Body of pancreas (tissue), 4 donors: ENCODE measurements around the gene SPRN. TPM values are rescaled to one million over a fixed set of nuclear protein-coding genes. Genes with fewer than 3 reads are reported as not detected.

ENCODE experiments used
- ATAC-seq: fragments of 150-250 bp; one replicate; pipeline ENCODE4 v1.9.1; 2016
- DNase-seq, 4 donors: peaks; one replicate each; pipeline ENCODE4 v3.0.0-alpha.2; 2019
- H3K27ac ChIP-seq, 4 donors: fragments of 200-600 bp; sonication (generic); 1 replicate in 3 of 4; 2 replicates in 1 of 4; pipeline versions ENCODE4 v1.5.1 to v1.6.1; 2016 to 2019; ENCODE audit warnings: mild to moderate bottlenecking in 1 of 4, mixed read lengths in 1 of 4, moderate library complexity in 1 of 4
- H3K27me3 ChIP-seq, 2 donors: fragments of 200-600 bp; sonication (generic); one replicate each; pipeline ENCODE4 v1.6.0; 2016; ENCODE audit warnings: mild to moderate bottlenecking in 1 of 2
- H3K36me3 ChIP-seq, 2 donors: fragments of 200-600 bp; sonication (generic); replicated peaks in 1 of 2; 2 replicates each; pipeline ENCODE4 v1.5.1; 2016; ENCODE audit warnings: low read depth in 2 of 2; ENCODE audit not compliant: insufficient read depth in 1 of 2
- H3K4me1 ChIP-seq: fragments of 200-600 bp; sonication (generic); one replicate; pipeline ENCODE4 v1.6.0; 2016
- H3K4me3 ChIP-seq, 2 donors: fragments of 200-600 bp; sonication (generic); 1 replicate in 1 of 2; 2 replicates in 1 of 2; pipeline ENCODE4 v1.5.1; 2016 to 2019
- H3K9me3 ChIP-seq, 3 donors: fragments of 200-600 bp; sonication (generic); 1 replicate in 2 of 3; 2 replicates in 1 of 3; pipeline ENCODE4 v1.5.1; 2016
- POLR2A ChIP-seq, 3 donors: fragments of 450-650 bp; IDR thresholded peaks; one replicate each; pipeline ENCODE4 v1.6.1; 2016; ENCODE audit warnings: antibody characterized with exemption in 3 of 3, mild to moderate bottlenecking in 2 of 3
- WGBS, 2 donors: methylation state at CpG; one replicate each; pipeline ENCODE4 v1.1.5; 2017; 5-methylcytosine and 5-hydroxymethylcytosine counted together
- intact Hi-C: fragments of 100-400 bp; cut with DNase I; formaldehyde crosslinking; loops from one replicate; pipeline ENCODE4 v1.15.1; 2023
- total RNA-seq, 2 donors: library from RNA; depleted of rRNA; stranded (reverse); fragments of >200 nt; gene quantifications; one replicate each; pipeline ENCODE4 v1.1.0, GENCODE V29; 2016
- TF ChIP-seq, protein P1 (sequence below), 7 experiments: fragments of 450-650 bp in 4 of 7; fragments of 200-600 bp in 3 of 7; sonication (generic) in 3 of 7; IDR thresholded peaks; one replicate each; pipeline ENCODE4 v1.5.1; 2016 to 2019; ENCODE audit warnings: antibody characterized with exemption in 7 of 7

The SPRN gene
- total RNA-seq, 2 donors from 2014 or later = not detected

DNA sequence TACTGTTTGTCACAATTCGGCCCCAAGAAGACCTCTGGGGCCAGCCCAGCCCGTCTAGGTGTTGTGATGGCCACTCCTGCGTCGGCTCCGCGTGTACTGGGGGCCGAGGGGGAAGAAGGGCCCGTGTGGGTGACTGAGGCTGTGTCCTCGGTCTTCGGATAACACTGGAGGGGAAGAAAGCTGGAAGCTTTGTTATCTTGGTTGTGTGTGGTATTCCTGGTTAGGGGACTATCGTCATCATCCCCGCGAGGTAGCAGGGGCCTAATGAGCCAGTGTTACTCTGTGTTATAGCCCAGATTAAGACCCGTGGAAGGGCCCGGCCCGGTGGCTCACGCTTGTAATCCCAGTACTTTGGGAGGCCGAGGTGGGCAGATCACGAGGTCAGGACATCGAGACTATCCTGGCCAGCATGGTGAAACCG is 29.6 kb downstream of the SPRN start:
- peaks cover 16% of the 10 kb centered on the region for H3K4me1 ChIP-seq
- no peak for DNase-seq
- no peak for TF ChIP-seq POLR2A (IDR thresholded peaks at IDR 0.05)
- TF ChIP-seq, protein P1, sequence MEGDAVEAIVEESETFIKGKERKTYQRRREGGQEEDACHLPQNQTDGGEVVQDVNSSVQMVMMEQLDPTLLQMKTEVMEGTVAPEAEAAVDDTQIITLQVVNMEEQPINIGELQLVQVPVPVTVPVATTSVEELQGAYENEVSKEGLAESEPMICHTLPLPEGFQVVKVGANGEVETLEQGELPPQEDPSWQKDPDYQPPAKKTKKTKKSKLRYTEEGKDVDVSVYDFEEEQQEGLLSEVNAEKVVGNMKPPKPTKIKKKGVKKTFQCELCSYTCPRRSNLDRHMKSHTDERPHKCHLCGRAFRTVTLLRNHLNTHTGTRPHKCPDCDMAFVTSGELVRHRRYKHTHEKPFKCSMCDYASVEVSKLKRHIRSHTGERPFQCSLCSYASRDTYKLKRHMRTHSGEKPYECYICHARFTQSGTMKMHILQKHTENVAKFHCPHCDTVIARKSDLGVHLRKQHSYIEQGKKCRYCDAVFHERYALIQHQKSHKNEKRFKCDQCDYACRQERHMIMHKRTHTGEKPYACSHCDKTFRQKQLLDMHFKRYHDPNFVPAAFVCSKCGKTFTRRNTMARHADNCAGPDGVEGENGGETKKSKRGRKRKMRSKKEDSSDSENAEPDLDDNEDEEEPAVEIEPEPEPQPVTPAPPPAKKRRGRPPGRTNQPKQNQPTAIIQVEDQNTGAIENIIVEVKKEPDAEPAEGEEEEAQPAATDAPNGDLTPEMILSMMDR (IDR thresholded peaks at IDR 0.05) = no peak
- H3K27me3 ChIP-seq = no peaks in the 10 kb centered on the region
- intact Hi-C loops = no loop called here
- H3K36me3 ChIP-seq = peaks cover 2 to 5% of the 10 kb centered on the region in 2 donors
- no peaks in the 10 kb centered on the region for H3K9me3 ChIP-seq
- ATAC-seq = no peak
- 23 to 27% methylated on average over 21 of the region's 21 CpGs for WGBS, 2 donors
- peak overlapping the region in 3 of 4 donors; percentile 75 to 87 (median 85) for H3K27ac ChIP-seq
- H3K4me3 ChIP-seq = peak overlapping the region; percentile 82 to 94

DNA sequence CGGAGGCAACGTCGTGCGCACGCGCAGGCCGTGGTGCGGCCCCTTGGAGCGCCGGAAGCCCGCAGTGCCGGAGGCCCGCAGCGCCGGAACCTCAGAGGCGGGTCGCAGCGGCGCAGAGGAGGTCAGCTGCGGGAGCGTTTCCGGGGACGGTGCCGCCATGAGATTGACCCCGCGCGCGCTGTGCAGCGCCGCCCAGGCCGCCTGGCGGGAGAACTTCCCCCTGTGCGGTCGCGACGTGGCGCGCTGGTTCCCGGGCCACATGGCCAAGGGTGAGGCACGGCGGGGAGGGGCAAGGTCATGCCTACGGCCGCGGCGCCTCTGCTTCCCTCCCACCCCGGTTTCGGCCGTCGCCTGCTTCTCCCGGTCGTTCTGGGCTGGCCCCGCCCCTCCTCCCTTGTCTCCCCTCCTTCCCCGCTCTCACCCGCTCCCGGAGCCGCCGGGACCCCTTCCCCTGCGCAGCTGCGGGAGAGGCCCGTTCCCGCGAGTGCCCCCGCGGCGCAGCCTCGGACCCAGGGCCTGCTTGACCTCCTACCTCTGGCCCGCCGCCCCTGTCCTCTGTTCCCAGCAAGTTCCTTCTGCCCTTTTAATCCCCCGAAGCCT is 30.3 kb downstream of the SPRN start, which contains the start of gene MTG1:
Gene MTG1 (plus strand): TSS at position 94 of the 600 bp plus-strand sequence. CDS start 64 bp downstream, at position 158.
- 1% methylated on average over 13 to 60 of the region's 69 CpGs for WGBS, 2 donors
- TF ChIP-seq POLR2A (IDR thresholded peaks at IDR 0.05) = peak; percentile 62 to 80 (median 79)
- TF ChIP-seq, protein P1 (IDR thresholded peaks at IDR 0.05) = peak in 5 of 7 experiments; percentile 12 to 65 (median 49)
- intact Hi-C loops = no loop called here
- H3K36me3 ChIP-seq = peaks cover 2 to 3% of the 10 kb centered on the region in 2 donors
- H3K4me1 ChIP-seq = peaks cover 16% of the 10 kb centered on the region
- peak within 1 kb of the TSS; percentile 82 to 94 for H3K4me3 ChIP-seq
- ATAC-seq (peak; percentile 98), DNase-seq (peak; percentile 95 to 96 (median 96))
- no peaks in the 10 kb centered on the region for H3K9me3 ChIP-seq
- H3K27me3 ChIP-seq = no peaks in the 10 kb centered on the region
- H3K27ac ChIP-seq = peak within 1 kb of the TSS; percentile 56 to 87 (median 80)

DNA sequence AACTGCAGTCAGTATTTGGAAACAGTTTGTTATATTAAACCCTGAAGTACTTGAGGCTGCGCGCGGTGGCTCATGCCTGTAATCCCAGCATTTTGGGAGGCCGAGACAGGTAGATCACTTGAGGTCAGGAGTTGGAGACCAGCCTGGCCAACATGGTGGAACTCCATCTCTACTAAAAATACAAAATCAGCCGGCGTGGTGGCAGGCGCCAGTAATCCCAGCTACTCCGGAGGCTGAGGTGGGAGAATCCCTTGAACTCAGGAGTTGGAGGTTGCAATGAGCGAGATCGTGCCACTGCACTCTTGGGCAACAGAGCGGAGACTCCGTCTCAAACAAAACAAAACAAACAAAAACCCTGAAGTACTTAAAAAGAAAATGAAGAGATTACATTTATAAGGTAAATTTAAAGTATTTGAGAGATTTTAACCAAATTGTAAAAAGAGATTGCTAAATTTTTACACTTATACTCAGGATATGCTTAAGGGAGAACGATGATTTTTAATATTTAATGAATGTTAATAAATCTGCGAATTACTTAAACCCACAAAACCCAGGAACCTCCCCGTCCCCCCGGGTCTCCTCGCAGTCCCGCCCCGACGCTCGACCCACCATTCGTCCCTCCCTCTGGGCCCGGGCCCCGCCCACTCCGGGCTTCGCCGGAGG is 30.9 kb downstream of the SPRN start:
- ATAC-seq = no peak
- Histone ChIP-seq H3K27ac (peak overlapping the region in 3 of 4 donors; percentile 75 to 87 (median 85)), H3K36me3 (peaks cover 0 to 2% of the 10 kb centered on the region in 2 donors), H3K27me3 (no peaks in the 10 kb centered on the region), H3K9me3 (no peaks in the 10 kb centered on the region), H3K4me3 (peak overlapping the region in 1 of 2 donors; percentile 82), H3K4me1 (peaks cover 16% of the 10 kb centered on the region)
- 31 to 45% methylated on average over 22 to 27 of the region's 27 CpGs for WGBS, 2 donors
- DNase-seq = peak in 1 of 4 donors; percentile 17
- TF ChIP-seq POLR2A (IDR thresholded peaks at IDR 0.05) = no peak
- TF ChIP-seq, protein P1 (IDR thresholded peaks at IDR 0.05) = no peak
- intact Hi-C loops = no loop called here

DNA sequence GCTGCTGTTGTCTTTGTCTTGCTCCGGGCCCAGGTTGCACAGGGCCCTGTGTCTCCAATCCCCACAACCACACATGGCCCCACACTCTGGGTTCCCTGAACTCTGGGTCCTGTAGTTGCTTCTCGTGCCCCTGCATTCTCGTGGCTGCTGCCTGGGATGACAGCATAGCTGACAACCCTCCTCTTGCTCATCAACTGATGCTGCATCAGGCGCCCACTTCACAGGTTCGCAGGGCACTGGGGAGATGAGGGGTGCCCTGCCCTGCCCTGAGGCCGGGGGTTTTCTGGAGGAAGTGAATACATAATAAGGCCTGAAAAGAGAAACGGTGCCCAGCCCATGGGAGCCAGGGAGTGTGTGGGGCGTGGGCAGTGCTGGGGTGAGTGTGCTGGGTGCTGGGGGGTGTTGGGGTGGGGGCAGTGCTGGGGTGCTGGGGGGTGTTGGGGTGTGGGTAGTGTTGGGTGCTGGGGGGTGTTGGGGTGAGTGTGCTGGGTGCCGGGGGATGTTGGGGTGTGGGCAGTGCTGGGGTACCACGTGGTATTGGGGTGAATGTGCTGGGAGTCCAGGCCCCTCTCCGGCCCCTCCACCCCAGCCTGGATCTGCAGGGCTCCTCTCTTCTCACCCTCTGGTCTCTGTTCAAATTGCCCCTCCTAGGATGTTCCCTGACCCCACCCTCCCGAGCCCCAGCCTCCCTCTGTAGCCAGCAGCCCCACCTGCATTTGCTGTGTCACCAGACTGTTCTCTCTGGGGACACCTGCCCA is 32.5 kb downstream of the SPRN start:
- WGBS, 2 donors = 77% methylated on average over 11 to 12 of the region's 12 CpGs
- Histone ChIP-seq H3K36me3 (peaks cover 0 to 1% of the 10 kb centered on the region in 2 donors), H3K27me3 (no peaks in the 10 kb centered on the region), H3K9me3 (no peaks in the 10 kb centered on the region), H3K4me3 (no peak overlapping the region), H3K4me1 (peaks cover 16% of the 10 kb centered on the region), H3K27ac (no peak overlapping the region)
- ATAC-seq = no peak
- TF ChIP-seq, protein P1 (IDR thresholded peaks at IDR 0.05) = no peak
- no peak for TF ChIP-seq POLR2A (IDR thresholded peaks at IDR 0.05)
- peak in 1 of 4 donors; percentile 8 for DNase-seq
- intact Hi-C loops = no loop called here
